GM03348 (cell line): ENCODE measurements around the gene TRAPPC2.
"Not testable (repeated sequence)": the region's sequence is repeated elsewhere in the genome, so short reads cannot be mapped to it uniquely, and the experiment has no call there.

Experiments
- DNase-seq: peaks from one replicate; pipeline ENCODE4 v3.0.0; 2012; ENCODE audit warnings: low spot score

The TRAPPC2 gene

DNA sequence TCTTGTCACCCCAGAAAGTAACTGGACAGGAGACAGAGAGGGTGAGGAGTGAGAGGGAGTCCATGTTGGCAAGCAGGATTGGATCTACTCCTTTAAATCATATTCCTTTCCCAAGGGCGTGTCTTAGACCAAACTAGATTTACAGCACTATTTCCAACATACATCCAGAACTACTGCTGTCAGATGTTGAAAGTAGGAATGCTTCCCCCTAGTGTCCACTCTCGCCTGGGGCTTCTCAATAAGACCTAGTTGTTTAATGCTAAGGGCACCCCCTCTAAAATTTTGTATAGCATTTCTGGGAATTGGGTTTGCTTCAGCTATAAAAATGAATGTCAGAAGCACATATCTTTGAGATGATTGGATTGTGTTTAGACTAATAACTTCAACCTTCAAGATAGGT lies 13.4 kb upstream of the TRAPPC2 start:
- peak; percentile 41 for DNase-seq

DNA sequence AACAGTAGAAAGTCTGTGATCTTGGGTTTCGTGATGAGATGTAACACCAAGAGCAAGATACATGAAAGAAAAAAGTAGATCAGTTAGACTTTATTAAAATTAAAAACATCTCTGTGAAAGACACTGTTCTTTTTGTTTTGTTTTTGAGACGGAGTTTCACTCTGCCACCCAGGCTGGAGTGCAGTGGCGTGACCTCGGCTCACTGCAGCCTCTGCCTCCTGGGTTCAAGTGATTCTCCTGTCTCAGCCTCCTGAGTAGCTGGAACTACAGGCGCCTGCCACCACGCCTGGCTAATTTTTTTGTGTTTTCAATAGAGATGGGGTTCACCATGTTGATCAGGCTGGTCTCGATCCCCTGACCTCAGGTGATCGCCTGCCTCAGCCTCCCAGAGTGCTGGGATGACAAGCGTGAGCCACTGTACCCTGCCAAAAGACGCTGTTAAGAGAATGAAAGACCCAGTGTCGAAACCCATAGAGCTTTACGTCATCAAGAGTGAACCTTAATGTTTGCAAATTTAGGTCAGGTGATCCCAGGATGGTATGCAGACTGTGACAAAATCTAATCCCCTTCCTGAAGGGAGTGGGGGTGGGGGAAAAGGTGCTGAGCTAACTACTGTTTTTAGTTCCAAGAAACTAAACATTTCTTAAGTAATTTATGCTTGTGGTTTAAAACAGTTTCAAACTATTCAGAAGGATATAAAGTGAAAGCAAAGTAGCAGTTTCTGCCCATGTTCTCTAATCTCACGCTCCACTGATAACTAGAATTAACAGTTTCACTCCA lies 8.2 kb upstream of the TRAPPC2 start:
- no peak for DNase-seq

DNA sequence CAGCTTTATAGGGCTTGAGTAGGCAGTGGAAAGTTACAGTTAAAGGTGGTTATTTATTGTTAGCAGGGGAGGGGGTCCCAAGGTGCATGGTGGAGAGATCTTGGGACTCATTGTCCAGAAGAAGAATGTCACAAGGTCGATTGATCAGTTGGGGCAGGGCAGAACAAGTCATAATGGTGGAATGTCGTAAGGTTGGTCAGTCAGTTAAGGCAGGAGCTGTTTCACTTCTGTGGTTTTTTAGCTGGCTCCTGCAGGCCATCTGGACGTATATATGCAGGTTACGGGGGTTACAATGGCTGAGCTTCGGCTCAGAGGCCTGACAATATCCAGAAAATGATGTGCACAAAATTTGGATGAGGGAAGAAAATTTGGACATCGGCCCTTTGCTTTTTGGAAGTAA lies 7.3 kb upstream of the TRAPPC2 start:
- no peak for DNase-seq

- DNase-seq = no peak
Measured at GRCh38 chrX:13733506-13733905, 914 bp downstream of the TRAPPC2 start.

DNA sequence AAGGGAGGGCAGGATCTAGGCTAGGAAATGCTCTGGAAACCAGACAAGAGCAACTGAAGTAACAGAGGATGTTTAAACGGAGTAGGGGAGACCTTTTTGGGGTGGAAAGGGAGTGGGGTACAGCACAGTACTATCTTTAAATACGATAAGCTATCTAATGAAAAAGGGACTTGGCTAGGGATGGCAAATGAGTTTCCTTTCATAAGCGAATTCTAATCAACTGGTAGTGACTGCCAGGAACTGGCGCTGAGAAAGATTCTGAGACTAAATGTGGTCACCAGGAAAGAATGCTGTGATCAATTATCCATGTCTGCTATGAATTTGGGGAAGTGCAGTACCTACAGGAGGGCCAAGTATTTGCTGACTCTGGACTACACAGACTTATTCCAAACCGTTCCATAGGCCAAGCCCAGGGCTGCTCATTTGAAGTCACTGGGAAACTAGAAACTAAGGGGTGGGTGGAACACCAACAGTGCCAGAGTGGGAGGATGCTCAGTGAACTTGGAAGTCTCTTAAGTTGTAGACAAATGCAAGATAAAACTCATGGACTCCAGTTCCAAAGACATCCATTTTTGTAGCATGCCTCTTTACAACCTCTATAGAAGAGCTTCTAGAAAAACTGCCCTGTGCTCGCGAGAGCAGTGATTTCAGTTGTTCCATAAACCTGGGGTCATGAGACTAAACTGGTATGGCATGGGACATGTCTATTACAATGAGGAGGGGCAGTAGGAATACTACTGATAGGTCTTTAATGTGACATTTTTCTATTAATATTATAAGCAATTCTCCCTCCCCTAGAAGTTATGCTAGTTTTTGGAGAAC lies 2.0 kb downstream of the TRAPPC2 start:
- peak; percentile 17 for DNase-seq

- not testable (repeated sequence) for DNase-seq
Measured at GRCh38 chrX:13730523-13730922, 3.9 kb downstream of the TRAPPC2 start.

DNA sequence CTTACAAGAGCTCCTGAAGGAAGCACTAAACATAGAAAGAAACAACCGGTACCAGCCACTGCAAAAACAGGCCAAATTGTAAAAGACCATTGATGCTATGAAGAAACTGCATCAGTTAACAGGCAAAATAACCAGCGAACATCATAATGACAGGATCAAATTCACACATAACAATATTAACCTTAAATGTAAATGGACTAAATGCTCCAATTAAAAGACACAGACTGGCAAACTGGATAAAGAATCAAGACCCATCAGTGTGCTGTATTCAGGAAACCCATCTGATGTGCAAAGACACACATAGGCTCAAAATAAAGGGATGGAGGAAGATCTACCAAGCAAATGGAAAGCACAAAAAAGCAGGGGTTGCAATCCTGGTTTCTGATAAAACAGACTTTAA lies 7.8 kb downstream of the TRAPPC2 start:
- not testable (repeated sequence) for DNase-seq

GRCh38 chrX:13724878-13725277 lies 9.5 kb downstream of the TRAPPC2 start:
- not testable (repeated sequence) for DNase-seq

DNA sequence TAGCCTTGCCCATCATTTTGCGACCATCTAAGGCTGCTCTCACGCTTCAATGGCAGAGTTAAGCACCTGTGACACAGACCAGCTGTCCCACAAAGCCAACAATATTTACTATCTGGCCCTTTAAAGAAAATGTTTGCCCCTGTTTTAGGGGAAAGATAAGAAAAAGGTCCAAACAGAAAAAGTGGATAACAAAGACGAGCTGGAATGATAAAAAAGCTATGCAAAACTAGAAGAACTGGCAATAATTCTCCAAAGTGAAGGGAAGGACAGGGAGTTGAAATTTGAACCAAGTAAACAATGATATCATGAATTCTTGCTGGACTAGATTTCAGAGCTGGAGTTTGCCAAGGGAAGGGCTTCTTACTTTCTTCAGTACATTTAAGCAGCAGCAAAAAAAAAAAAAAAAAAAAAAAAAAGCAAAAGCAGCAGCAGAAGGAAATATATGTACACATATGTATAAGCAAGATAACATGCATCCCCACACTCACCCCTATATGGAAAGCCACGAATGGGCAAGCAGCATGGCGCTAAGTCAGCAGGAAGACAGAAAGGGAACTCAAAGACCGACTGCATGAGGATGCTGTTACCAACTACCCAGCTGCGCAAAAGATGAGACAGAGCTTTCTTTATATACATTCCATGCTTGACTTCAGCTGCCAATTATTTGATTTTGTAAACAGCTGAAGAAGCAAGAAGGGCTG lies 12.5 kb downstream of the TRAPPC2 start:
- no peak for DNase-seq

- no peak for DNase-seq
Measured at GRCh38 chrX:13721371-13721770, 13.0 kb downstream of the TRAPPC2 start.

DNA sequence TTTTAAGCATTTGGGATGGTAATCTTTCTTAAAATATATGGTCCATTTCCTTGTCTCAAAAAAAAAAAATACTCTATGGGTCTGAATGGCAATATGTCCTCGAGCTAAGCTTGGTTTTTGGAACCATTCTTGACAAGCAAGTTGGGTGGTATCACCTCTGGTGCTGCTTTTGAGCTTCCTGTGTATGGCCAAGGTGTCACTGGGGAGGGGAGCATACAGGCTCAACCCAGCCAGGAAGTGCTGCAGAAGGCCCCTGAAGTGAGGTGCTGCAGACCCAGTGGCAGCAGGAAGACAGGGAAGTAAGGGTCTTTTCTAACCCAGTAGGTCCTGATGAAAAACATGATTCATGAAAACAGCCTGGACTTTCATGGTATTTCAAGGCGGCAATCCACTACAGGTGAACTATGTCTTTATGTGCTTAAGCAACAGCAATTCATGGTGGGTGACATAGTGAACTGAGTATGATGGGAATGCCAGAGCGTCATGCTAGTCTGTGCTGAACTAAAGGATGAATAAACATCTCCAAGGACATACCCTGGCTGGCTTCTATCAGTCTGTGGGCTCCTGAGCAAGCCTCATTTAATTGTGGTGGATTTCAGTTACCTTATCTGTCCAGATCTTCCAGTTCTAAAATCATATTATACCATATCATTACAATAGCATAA lies 15.1 kb downstream of the TRAPPC2 start:
- DNase-seq = no peak

GRCh38 chrX:13717700-13718472 lies 16.5 kb downstream of the TRAPPC2 start:
- DNase-seq = peak; percentile 30

DNA sequence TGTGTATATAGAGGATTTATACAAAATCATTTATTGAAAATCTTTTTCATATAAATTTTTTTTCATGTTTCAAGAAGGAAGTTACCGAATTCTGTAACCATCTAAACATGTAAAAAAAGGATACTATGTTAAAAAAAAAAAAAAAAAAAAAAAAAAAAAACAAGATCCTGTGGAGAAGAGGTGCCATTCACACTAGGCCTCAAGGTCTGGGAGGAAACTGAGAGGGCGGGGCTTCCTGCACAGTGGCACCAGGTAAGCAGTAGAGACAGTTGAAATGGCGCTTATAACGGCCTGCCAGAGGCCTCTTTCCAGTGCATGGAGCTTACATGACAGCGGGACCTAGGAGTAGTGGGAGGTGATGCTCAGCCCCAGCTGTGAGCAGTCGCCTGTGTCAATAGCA lies 17.5 kb downstream of the TRAPPC2 start:
- no peak for DNase-seq

DNA sequence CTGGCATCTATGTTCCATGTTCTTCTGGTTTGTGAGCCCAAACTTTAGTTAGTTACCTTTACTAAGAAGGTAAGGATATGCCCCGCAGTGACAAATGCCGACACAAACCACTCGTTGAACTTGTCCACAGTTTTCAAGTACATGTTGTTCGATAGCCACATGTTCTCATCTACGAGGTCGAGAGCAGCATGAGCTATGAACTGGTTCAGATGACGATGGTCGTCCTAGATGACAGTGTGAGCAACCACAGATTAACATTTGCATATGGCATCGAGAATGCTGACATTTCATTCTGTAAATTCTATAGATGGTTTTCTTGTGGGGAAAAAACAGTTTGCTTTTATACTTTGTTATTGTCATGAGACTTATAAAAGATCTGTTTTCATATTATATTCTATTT lies 18.0 kb downstream of the TRAPPC2 start:
- DNase-seq = no peak

GRCh38 chrX:13711141-13711540 lies 23.3 kb downstream of the TRAPPC2 start:
- DNase-seq = no peak

- DNase-seq = no peak
Measured at GRCh38 chrX:13703589-13703988, 30.8 kb downstream of the TRAPPC2 start.

DNA sequence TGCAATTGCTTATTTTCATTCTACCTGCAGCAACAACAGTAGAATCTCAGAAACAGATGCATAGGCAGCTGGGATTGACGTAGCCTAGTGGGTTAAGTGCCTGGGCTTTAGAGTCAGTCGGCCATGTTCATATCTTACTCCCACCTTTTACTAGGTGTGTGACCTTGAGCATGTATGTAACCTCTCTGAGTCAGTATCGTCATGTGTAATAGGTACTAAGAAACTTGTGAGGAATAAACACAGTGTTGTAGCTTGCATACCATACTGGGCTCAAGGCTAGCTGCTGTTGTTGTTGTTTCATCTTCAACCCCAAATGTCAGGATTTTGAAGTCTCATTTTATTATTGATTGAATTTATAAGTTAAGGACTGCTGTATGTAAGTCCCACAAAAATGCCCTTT lies 31.3 kb downstream of the TRAPPC2 start:
- no peak for DNase-seq

DNA sequence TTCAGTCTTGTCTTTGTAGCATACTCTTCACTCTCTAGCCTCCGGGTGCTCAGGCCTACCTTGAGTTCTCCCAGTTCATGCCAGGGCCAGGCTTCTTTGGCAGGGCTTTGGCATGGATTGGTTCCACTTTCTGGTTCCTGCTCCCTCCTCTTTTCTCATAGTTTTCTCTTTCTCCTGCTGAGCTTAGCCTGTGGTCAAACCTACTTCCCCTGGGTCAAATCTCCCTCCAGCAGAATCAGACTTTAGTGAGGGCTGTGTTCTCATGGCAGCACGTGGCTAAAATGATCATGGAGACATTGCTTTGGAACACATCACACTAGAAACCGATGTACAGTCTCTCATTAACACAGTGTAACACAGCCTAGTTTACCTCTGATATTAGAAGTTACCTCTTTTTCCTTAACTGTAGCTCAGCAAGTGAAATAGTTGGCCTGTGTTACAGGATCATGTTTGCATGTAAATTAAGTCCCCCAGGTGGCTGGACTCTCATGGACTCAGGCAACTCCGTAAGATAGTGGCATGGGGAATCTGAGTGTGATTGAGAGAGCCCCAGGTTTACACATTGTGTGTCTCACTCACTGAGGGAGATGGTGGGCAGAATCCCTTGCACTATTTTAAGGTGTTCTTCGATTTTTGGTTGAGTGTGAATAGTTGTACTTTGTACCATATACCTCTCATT lies 32.2 kb downstream of the TRAPPC2 start:
- DNase-seq = no peak

DNA sequence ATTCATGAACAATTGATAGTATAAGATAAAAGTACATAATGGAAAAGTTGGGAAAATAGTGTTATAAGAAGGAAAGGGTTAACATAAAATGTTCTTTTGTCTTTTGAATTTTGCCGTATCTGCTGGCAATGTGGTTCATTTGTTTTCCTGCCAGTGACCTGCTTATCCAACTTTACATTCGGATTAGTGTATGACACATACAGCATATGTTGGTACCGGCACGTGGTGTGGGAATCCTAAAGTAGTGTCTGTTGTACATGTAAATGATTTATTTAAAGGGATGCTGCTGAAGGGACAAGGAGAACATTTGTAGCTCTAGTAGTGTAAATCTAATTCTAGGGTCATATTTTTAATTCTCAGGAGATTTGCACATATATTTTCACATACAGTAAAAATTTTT lies 34.0 kb downstream of the TRAPPC2 start:
- DNase-seq = no peak

DNA sequence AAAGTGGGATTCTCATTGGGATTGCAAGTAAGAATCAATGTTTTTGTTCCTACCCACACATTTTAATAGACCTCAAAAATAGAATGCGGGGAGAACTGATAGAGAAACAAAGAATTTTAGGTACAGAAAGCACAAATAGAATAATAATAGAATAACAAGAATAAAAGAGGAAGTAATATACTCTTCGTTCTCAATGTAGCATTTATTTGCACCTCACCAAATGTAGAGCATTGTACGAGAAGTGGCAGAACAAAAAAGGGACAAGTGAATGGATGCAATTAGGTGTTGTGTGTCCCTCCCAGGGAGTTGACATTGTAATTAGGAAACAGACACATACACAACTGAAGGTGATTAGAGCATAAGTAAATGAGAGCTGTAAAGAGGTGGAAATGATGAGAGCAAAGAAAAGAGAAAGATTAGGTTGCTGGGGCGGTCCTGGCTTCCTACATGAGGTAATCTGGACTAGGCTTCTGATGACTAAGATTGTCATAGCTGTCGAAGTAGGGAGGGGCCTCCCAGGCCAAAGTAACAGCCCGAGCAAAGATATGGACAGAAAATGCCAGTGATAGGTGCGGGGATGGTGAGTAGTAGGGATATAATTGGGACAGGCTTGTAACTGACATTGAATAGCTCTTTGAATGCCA lies 35.1 kb downstream of the TRAPPC2 start:
- DNase-seq = peak; percentile 44
